A673 (cell line): ENCODE results near the gene CCDC85C.

Experiments
- CTCF ChIP-seq: fragments of 300-800, 200-600 bp; sonication (generic); conservative IDR thresholded peaks from 2 replicates; pipeline ENCODE4 v1.5.1; 2017; ENCODE audit warnings: low read depth, mild to moderate bottlenecking, antibody characterized with exemption, low read length, moderate library complexity, mixed read lengths
- EZH2 ChIP-seq: fragments of 200-600 bp; sonication (generic); IDR thresholded peaks from 2 replicates; pipeline ENCODE4 v1.6.1; 2017; ENCODE audit warnings: borderline replicate concordance, low read depth, mild to moderate bottlenecking, mixed read lengths, antibody characterized with exemption, low read length; ENCODE audit not compliant: poor library complexity, severe bottlenecking

- TF ChIP-seq CTCF (no peak), EZH2 (no peak)
These were observed 57.6 kb downstream of the CCDC85C start for GRCh38 chr14:99546234-99546879.
